ENCODE measurements around the gene MTHFR. TPM values are rescaled to one million over a fixed set of nuclear protein-coding genes. Genes with fewer than 3 reads are reported as not detected.
A peak's percentile ranks its signal among the peaks of the same experiment; 100 is the strongest.

The MTHFR gene
- total RNA-seq, 3 donors from 2014 or later = 36.6 to 43.2 (median 42.5) TPM

- intact Hi-C loops (cut with DNase I, micrococcal nuclease) = no loop called here
These were observed 11.9 kb downstream of the MTHFR start for GRCh38 chr1:11793819-11794218.

GRCh38 chr1:11792106-11792505 is 13.7 kb downstream of the MTHFR start:
- DNase-seq = peak in 1 of 3 donors; percentile 21
- no peaks in the 10 kb centered on the region for H3K36me3 ChIP-seq (ENCODE audit: low read depth)
- H3K4me1 ChIP-seq (ENCODE audit: low read depth) = peaks cover 27% of the 10 kb centered on the region

More at GRCh38 chr1:11793819-11794218, 11.9 kb downstream of the MTHFR start:
- Histone ChIP-seq H3K36me3 (ENCODE audit: low read depth) (no peaks in the 10 kb centered on the region), H3K9me3 (no peaks in the 10 kb centered on the region), H3K4me1 (ENCODE audit: low read depth) (peaks cover 11% of the 10 kb centered on the region), H3K4me3 (no peak overlapping the region)
- no peak for TF ChIP-seq CTCF (IDR thresholded peaks at IDR 0.05)
- ATAC-seq (no peak), DNase-seq (no peak)

GRCh38 chr1:11790880-11791715 is 14.7 kb downstream of the MTHFR start:
- H3K4me3 ChIP-seq = no peak overlapping the region
- H3K36me3 ChIP-seq (ENCODE audit: low read depth) = no peaks in the 10 kb centered on the region
- DNase-seq (peak; percentile 70 to 85 (median 82)), ATAC-seq (peak; percentile 87)
- no peaks in the 10 kb centered on the region for H3K9me3 ChIP-seq
- H3K4me1 ChIP-seq (ENCODE audit: low read depth) = peaks cover 29% of the 10 kb centered on the region
- no peak for TF ChIP-seq CTCF (IDR thresholded peaks at IDR 0.05)
- intact Hi-C loops (cut with DNase I, micrococcal nuclease) = no loop called here

More at GRCh38 chr1:11792106-11792505, 13.7 kb downstream of the MTHFR start:
- ATAC-seq = no peak
- intact Hi-C loops (cut with DNase I, micrococcal nuclease) = no loop called here
- H3K9me3 ChIP-seq = no peaks in the 10 kb centered on the region
- no peak for TF ChIP-seq CTCF (IDR thresholded peaks at IDR 0.05)
- H3K4me3 ChIP-seq = no peak overlapping the region

- Histone ChIP-seq H3K36me3 (ENCODE audit: low read depth) (no peaks in the 10 kb centered on the region), H3K9me3 (no peaks in the 10 kb centered on the region), H3K4me3 (no peak overlapping the region), H3K4me1 (ENCODE audit: low read depth) (peaks cover 32% of the 10 kb centered on the region)
- no peak for ATAC-seq
- intact Hi-C loops (cut with DNase I, micrococcal nuclease) = no loop called here
- TF ChIP-seq CTCF (IDR thresholded peaks at IDR 0.05) = no peak
- DNase-seq = peak in 1 of 3 donors; percentile 22
These were observed 15.5 kb downstream of the MTHFR start for GRCh38 chr1:11790101-11790879.

GRCh38 chr1:11789126-11790067 is 16.4 kb downstream of the MTHFR start:
- no peak for ATAC-seq
- Histone ChIP-seq H3K4me3 (no peak overlapping the region), H3K36me3 (ENCODE audit: low read depth) (no peaks in the 10 kb centered on the region), H3K9me3 (no peaks in the 10 kb centered on the region), H3K4me1 (ENCODE audit: low read depth) (peaks cover 33% of the 10 kb centered on the region)
- DNase-seq = no peak
- intact Hi-C loops (cut with DNase I, micrococcal nuclease) = no loop called here
- TF ChIP-seq CTCF (IDR thresholded peaks at IDR 0.05) = no peak
